HepG2 (cell line): ENCODE data around the gene SLC17A9. TPM values are rescaled to one million over a fixed set of nuclear protein-coding genes. Genes with fewer than 3 reads are reported as not detected.

Source experiments
- AKNA ChIP-seq: sonication (generic); formaldehyde crosslinking; IDR thresholded peaks from 2 replicates; pipeline ENCODE4 v1.4.0; 2020; ENCODE audit warnings: missing genetic modification reagents, borderline replicate concordance
- CAMTA2 ChIP-seq: sonication (generic); formaldehyde crosslinking; IDR thresholded peaks from 2 replicates; pipeline ENCODE4 v1.4.0; 2020; ENCODE audit warnings: mild to moderate bottlenecking, missing genetic modification reagents, borderline replicate concordance
- CEBPG ChIP-seq: IDR thresholded peaks from 2 replicates; pipeline ENCODE4 v1.6.1; 2016
- FOXC1 ChIP-seq: sonication (generic); formaldehyde crosslinking; IDR thresholded peaks from 2 replicates; pipeline ENCODE4 v1.8.0; 2022; ENCODE audit warnings: mild to moderate bottlenecking, missing genetic modification reagents, borderline replicate concordance
- FOXK2 ChIP-seq: fragments of 450-650 bp; IDR thresholded peaks from 2 replicates; pipeline ENCODE4 v1.6.1; 2016
- FUBP1 ChIP-seq: sonication (generic); formaldehyde crosslinking; IDR thresholded peaks from 2 replicates; pipeline ENCODE4 v1.5.1; 2020; ENCODE audit warnings: missing genetic modification reagents, mild to moderate bottlenecking, borderline replicate concordance
- GFI1 ChIP-seq: sonication (generic); formaldehyde crosslinking; IDR thresholded peaks from 2 replicates; pipeline ENCODE4 v1.5.0; 2020; ENCODE audit warnings: missing genetic modification reagents, mild to moderate bottlenecking, borderline replicate concordance
- GLI4 ChIP-seq: sonication (generic); formaldehyde crosslinking; IDR thresholded peaks from 2 replicates; pipeline ENCODE4 v1.5.1; 2020; ENCODE audit warnings: missing genetic modification reagents, mild to moderate bottlenecking, moderate library complexity, borderline replicate concordance
- NFE2 ChIP-seq: sonication (generic); formaldehyde crosslinking; IDR thresholded peaks from 2 replicates; pipeline ENCODE4 v1.4.0; 2020; ENCODE audit warnings: missing genetic modification reagents
- SMAD9 ChIP-seq: sonication (generic); formaldehyde crosslinking; IDR thresholded peaks from 2 replicates; pipeline ENCODE4 v1.5.1; 2020; ENCODE audit warnings: mild to moderate bottlenecking, missing genetic modification reagents
- SUZ12 ChIP-seq: fragments of 150-350 bp; IDR thresholded peaks from 2 replicates; pipeline ENCODE4 v1.6.1; 2014; ENCODE audit warnings: low read depth, low read length
- ZNF10 ChIP-seq: sonication (generic); formaldehyde crosslinking; IDR thresholded peaks from 2 replicates; pipeline ENCODE4 v1.4.0; 2020; ENCODE audit warnings: mild to moderate bottlenecking, low read depth, missing genetic modification reagents, borderline replicate concordance
- ZNF138 ChIP-seq: sonication (generic); formaldehyde crosslinking; IDR thresholded peaks from 2 replicates; pipeline ENCODE4 v1.5.0; 2020; ENCODE audit warnings: mild to moderate bottlenecking, low read depth, missing genetic modification reagents
- ZNF24 ChIP-seq: fragments of 450-650 bp; IDR thresholded peaks from 2 replicates; pipeline ENCODE4 v1.6.1; 2017; ENCODE audit warnings: antibody characterized with exemption, mild to moderate bottlenecking
- ZNF550 ChIP-seq: sonication (generic); formaldehyde crosslinking; IDR thresholded peaks from 2 replicates; pipeline ENCODE4 v1.4.0; 2020; ENCODE audit warnings: mild to moderate bottlenecking, missing genetic modification reagents, borderline replicate concordance
- ZNF75D ChIP-seq: sonication (generic); formaldehyde crosslinking; IDR thresholded peaks from 2 replicates; pipeline ENCODE4 v1.8.1; 2023; ENCODE audit warnings: missing genetic modification reagents, mild to moderate bottlenecking, borderline replicate concordance
- ZNF883 ChIP-seq: sonication (generic); formaldehyde crosslinking; IDR thresholded peaks from 2 replicates; pipeline ENCODE4 v1.5.1; 2020; ENCODE audit warnings: mild to moderate bottlenecking, missing genetic modification reagents; ENCODE audit errors: not compliant biosample characterization
- ZSCAN31 ChIP-seq: sonication (generic); formaldehyde crosslinking; IDR thresholded peaks from 2 replicates; pipeline ENCODE4 v1.5.0; 2020; ENCODE audit warnings: low read depth, mild to moderate bottlenecking, missing genetic modification reagents
- polyA plus RNA-seq, 8 experiments: library from polyadenylated mRNA; depleted of rRNA in 3 of 8; stranded (reverse) in 7 of 8; unstranded in 1 of 8; fragments of >200 nt; fragmentation: Illumina TruSeq in 4 of 8; extraction: Trizol in 4 of 8; gene quantifications; 2 replicates each; pipeline versions ENCODE4 v1.2.1 to v1.2.3, GENCODE V29; 2011 to 2016; ENCODE audit warnings: low read depth in 4 of 8, missing spikeins in 1 of 8, mixed read lengths in 1 of 8; ENCODE audit not compliant: insufficient read depth in 1 of 8
- total RNA-seq, 5 experiments: library from RNA; depleted of rRNA; stranded (reverse); fragments of >200 nt; fragmentation: Illumina TruSeq; extraction: Trizol; gene quantifications; 2 replicates each; pipeline ENCODE4 v1.2.3, GENCODE V29; 2016; ENCODE audit warnings: low read depth in 1 of 5
- TF ChIP-seq, protein P1 (sequence below): sonication (generic); formaldehyde crosslinking; conservative IDR thresholded peaks from 2 replicates; pipeline ENCODE4 v1.4.0; 2020; ENCODE audit warnings: mild to moderate bottlenecking, missing genetic modification reagents, moderate library complexity

Gene SLC17A9
- total and polyA plus RNA-seq, 2 of the 13 experiments (the other 11 are each of a cell fraction or from before 2014, with no cell fraction given) = 110 to 191 TPM

GRCh38 chr20:62968378-62969178, 16.1 kb downstream of the SLC17A9 start (continued):
- TF ChIP-seq ZNF24 = no peak
- peak; percentile 68; the same call in 1 of the 2 replicates for TF ChIP-seq ZNF138
- TF ChIP-seq FOXK2 = no peak
- no peak; the same call in 1 of the 2 replicates for TF ChIP-seq FUBP1 (CRISPR knock-in tag)
- 0 out of 2 replicates have a peak, but pooled peaks have one; percentile 76 for TF ChIP-seq GLI4
- TF ChIP-seq FOXC1 = no peak
- TF ChIP-seq CAMTA2 (CRISPR knock-in tag) = no peak
- TF ChIP-seq, protein P1, sequence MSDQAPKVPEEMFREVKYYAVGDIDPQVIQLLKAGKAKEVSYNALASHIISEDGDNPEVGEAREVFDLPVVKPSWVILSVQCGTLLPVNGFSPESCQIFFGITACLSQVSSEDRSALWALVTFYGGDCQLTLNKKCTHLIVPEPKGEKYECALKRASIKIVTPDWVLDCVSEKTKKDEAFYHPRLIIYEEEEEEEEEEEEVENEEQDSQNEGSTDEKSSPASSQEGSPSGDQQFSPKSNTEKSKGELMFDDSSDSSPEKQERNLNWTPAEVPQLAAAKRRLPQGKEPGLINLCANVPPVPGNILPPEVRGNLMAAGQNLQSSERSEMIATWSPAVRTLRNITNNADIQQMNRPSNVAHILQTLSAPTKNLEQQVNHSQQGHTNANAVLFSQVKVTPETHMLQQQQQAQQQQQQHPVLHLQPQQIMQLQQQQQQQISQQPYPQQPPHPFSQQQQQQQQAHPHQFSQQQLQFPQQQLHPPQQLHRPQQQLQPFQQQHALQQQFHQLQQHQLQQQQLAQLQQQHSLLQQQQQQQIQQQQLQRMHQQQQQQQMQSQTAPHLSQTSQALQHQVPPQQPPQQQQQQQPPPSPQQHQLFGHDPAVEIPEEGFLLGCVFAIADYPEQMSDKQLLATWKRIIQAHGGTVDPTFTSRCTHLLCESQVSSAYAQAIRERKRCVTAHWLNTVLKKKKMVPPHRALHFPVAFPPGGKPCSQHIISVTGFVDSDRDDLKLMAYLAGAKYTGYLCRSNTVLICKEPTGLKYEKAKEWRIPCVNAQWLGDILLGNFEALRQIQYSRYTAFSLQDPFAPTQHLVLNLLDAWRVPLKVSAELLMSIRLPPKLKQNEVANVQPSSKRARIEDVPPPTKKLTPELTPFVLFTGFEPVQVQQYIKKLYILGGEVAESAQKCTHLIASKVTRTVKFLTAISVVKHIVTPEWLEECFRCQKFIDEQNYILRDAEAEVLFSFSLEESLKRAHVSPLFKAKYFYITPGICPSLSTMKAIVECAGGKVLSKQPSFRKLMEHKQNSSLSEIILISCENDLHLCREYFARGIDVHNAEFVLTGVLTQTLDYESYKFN (CRISPR knock-in tag) = no peak
- TF ChIP-seq GFI1 (CRISPR knock-in tag) = no peak
- no peak for TF ChIP-seq SUZ12
- TF ChIP-seq ZNF10 = no peak
- TF ChIP-seq SMAD9 (CRISPR knock-in tag) = 0 out of 2 replicates have a peak, but pooled peaks have one; percentile 24
- TF ChIP-seq ZNF75D = no peak
- TF ChIP-seq CEBPG (CRISPR knock-in tag) = 0 out of 2 replicates have a peak, but pooled peaks have one; percentile 3
- no peak for TF ChIP-seq NFE2
- TF ChIP-seq ZNF883 (CRISPR knock-in tag) = peak; percentile 66
- no peak; the same call in 1 of the 2 replicates for TF ChIP-seq AKNA
- peak; percentile 81 for TF ChIP-seq ZSCAN31 (CRISPR knock-in tag)
- TF ChIP-seq ZNF550 (CRISPR knock-in tag) = no peak
